HL-60 (cell line): ENCODE results near the gene RALBP1.

Source experiments
- DNase-seq, 2 experiments: peaks; one replicate each; pipeline ENCODE4 v3.0.0-alpha.2; 2010 to 2020; ENCODE audit warnings: low read depth in 1 of 2, low spot score in 1 of 2
- H3K27ac ChIP-seq: fragments of 250-450 bp; sonication (Bioruptor Pico); replicated peaks from 2 replicates; pipeline ENCODE4 v1.5.1; 2020; ENCODE audit warnings: mild to moderate bottlenecking, moderate library complexity
- H3K27me3 ChIP-seq: fragments of 250-450 bp; sonication (Bioruptor Pico); 2 replicates; pipeline ENCODE4 v1.5.1; 2021; ENCODE audit warnings: mild to moderate bottlenecking, moderate library complexity; ENCODE audit not compliant: insufficient read depth, poor library complexity, severe bottlenecking
- H3K4me3 ChIP-seq: replicated peaks from 2 replicates; pipeline ENCODE4 v1.5.1; 2011; ENCODE audit warnings: mild to moderate bottlenecking, control low read depth, low read length; ENCODE audit not compliant: insufficient read depth
- GABPA ChIP-seq: IDR thresholded peaks from 2 replicates; pipeline ENCODE4 v1.6.1; 2012; ENCODE audit warnings: low read depth
- POLR2AphosphoS5 ChIP-seq: IDR thresholded peaks from 2 replicates; pipeline ENCODE4 v1.6.1; 2012; ENCODE audit warnings: low read depth
- REST ChIP-seq: IDR thresholded peaks from 2 replicates; pipeline ENCODE4 v1.6.1; 2012; ENCODE audit warnings: low read depth; ENCODE audit not compliant: insufficient replicate concordance
- SPI1 ChIP-seq: IDR thresholded peaks from 2 replicates; pipeline ENCODE4 v1.6.1; 2012; ENCODE audit warnings: low read depth, mild to moderate bottlenecking, borderline replicate concordance
- TF ChIP-seq, protein P1 (sequence below): IDR thresholded peaks from one replicate; pipeline ENCODE4 v1.5.1; 2011; ENCODE audit warnings: low read length, control low read depth, inconsistent platforms; ENCODE audit not compliant: insufficient read depth

Gene RALBP1

GRCh38 chr18:9516437-9517064 is 41.2 kb downstream of the RALBP1 start:
- no peak for TF ChIP-seq REST
- TF ChIP-seq, protein P1, sequence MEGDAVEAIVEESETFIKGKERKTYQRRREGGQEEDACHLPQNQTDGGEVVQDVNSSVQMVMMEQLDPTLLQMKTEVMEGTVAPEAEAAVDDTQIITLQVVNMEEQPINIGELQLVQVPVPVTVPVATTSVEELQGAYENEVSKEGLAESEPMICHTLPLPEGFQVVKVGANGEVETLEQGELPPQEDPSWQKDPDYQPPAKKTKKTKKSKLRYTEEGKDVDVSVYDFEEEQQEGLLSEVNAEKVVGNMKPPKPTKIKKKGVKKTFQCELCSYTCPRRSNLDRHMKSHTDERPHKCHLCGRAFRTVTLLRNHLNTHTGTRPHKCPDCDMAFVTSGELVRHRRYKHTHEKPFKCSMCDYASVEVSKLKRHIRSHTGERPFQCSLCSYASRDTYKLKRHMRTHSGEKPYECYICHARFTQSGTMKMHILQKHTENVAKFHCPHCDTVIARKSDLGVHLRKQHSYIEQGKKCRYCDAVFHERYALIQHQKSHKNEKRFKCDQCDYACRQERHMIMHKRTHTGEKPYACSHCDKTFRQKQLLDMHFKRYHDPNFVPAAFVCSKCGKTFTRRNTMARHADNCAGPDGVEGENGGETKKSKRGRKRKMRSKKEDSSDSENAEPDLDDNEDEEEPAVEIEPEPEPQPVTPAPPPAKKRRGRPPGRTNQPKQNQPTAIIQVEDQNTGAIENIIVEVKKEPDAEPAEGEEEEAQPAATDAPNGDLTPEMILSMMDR: peak; percentile 88
- H3K4me3 ChIP-seq: no peak overlapping the region
- H3K27ac ChIP-seq: no peak overlapping the region
- no peaks in the 10 kb centered on the region for H3K27me3 ChIP-seq
- peak; percentile 16 to 43 for DNase-seq

DNA sequence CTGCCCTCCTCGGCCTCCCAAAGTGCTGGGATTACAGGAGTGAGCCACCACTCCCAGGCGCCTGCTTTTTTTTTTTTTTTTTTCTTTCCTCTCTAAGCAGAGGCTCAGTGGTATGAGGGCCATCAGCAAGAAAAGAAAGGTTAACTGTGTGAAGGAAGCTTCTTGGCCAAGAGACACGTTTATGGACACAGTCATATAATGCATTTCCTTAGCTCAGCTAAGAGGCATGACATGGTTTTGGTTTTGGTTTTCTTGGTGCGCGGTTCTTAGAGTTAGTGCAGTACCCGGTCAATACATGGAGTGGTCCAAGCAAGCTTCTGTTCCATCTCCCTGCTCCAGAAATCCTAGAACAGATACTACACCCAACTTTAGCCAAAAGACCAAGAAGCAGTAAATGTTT is 42.6 kb downstream of the RALBP1 start:
- Histone ChIP-seq H3K4me3 (no peak overlapping the region), H3K27me3 (no peaks in the 10 kb centered on the region), H3K27ac (no peak overlapping the region)
- DNase-seq: no peak
- no peak for TF ChIP-seq REST
- TF ChIP-seq, protein P1: no peak
- no peak for TF ChIP-seq SPI1
- TF ChIP-seq GABPA: no peak
- no peak for TF ChIP-seq POLR2AphosphoS5

- no peak overlapping the region for H3K27ac ChIP-seq
- no peaks in the 10 kb centered on the region for H3K27me3 ChIP-seq
- H3K4me3 ChIP-seq: no peak overlapping the region
- DNase-seq: no peak
- TF ChIP-seq POLR2AphosphoS5: no peak
- TF ChIP-seq REST: no peak
- no peak for TF ChIP-seq GABPA
- TF ChIP-seq SPI1: no peak
- TF ChIP-seq, protein P1: no peak
Measured at GRCh38 chr18:9519399-9519798, 44.1 kb downstream of the RALBP1 start.
